Heart right ventricle (tissue), 16 donors: Measurements from ENCODE around the gene KRTAP12-3. TPM values are rescaled to one million over a fixed set of nuclear protein-coding genes. Genes with fewer than 3 reads are reported as not detected.

ENCODE experiments used
- ATAC-seq, 8 donors: fragments of 200-7000 bp; cut with Tn5 transposase; one replicate each; pipeline ENCODE4 v1.9.1; 2020; ENCODE audit warnings: mild to moderate bottlenecking in 8 of 8, moderate library complexity in 8 of 8, moderate number of reproducible peaks in 1 of 8
- DNase-seq, 2 donors: peaks; one replicate each; pipeline ENCODE4 v3.0.0-alpha.2; 2020
- H3K27ac ChIP-seq, 10 donors: fragments of 200-600 bp; sonication (generic) in 2 of 10; one replicate each; pipeline versions ENCODE4 v1.5.0 to v1.8.0; 2020 to 2022; ENCODE audit warnings: mild to moderate bottlenecking in 3 of 10
- H3K27me3 ChIP-seq, 7 donors: fragments of 200-600 bp; one replicate each; pipeline ENCODE4 v1.8.0; 2021 to 2022; ENCODE audit warnings: mild to moderate bottlenecking in 2 of 7
- H3K36me3 ChIP-seq, 9 donors: fragments of 200-600 bp; sonication (generic) in 1 of 9; one replicate each; pipeline versions ENCODE4 v1.5.0 to v1.8.0; 2020 to 2022; ENCODE audit warnings: mild to moderate bottlenecking in 2 of 9
- H3K4me1 ChIP-seq, 9 donors: fragments of 200-600 bp; sonication (generic) in 1 of 9; one replicate each; pipeline versions ENCODE4 v1.5.0 to v1.8.0; 2020 to 2022; ENCODE audit warnings: mild to moderate bottlenecking in 4 of 9
- H3K4me3 ChIP-seq, 10 donors: fragments of 200-600 bp; sonication (generic) in 2 of 10; one replicate each; pipeline versions ENCODE4 v1.5.0 to v1.8.0; 2020 to 2022; ENCODE audit warnings: mild to moderate bottlenecking in 7 of 10, moderate library complexity in 2 of 10
- H3K9me3 ChIP-seq, 11 donors: fragments of 200-600 bp in 10 of 11; sonication (generic) in 2 of 11; one replicate each; pipeline versions ENCODE4 v1.5.0 to v1.8.0; 2013 to 2022; ENCODE audit warnings: mild to moderate bottlenecking in 2 of 11, control low read depth in 1 of 11, moderate library complexity in 1 of 11
- CTCF ChIP-seq, 9 donors: fragments of 200-600 bp; sonication (generic) in 2 of 9; IDR thresholded peaks; one replicate each; pipeline versions ENCODE4 v1.5.0 to v1.8.0; 2021 to 2022; ENCODE audit warnings: antibody characterized with exemption in 9 of 9, mild to moderate bottlenecking in 5 of 9, moderate library complexity in 1 of 9
- WGBS, 2 donors: extraction: QIAGEN DNeasy Blood & Tissue Kit; methylation state at CpG; one replicate each; pipeline ENCODE4 v1.1.7; 2013; ENCODE audit warnings: inconsistent platforms in 1 of 2; 5-methylcytosine and 5-hydroxymethylcytosine counted together
- intact Hi-C, 10 donors: fragments of 100-400 bp; cut with DNase I; formaldehyde crosslinking; loops; one replicate each; pipeline versions ENCODE4 v1.11.1 to v1.14.2; 2022
- polyA plus RNA-seq, 2 donors: library from polyadenylated mRNA; stranded (reverse); fragments of 200-250 nt; gene quantifications; one replicate each; pipeline ENCODE4 v1.2.3, GENCODE V29; 2013
- total RNA-seq, 10 donors: library from RNA; stranded (reverse); fragmentation: NEBNext Ultra II Directional in 3 of 10; extraction: Animal tissue kit (Norgen Biotek cat#: 25700) in 3 of 10; gene quantifications; one replicate each; pipeline versions ENCODE4 v1.2.1 to v1.2.4, GENCODE V29; 2021 to 2023
- donor health status: Arrhythmogenic right ventricular cardiomyopathy.
- donor health status: ischemic (EF 13 %, LVEDD 7.1; RV severe dilation, severe dysfunction).
- donor health status: healthy with polysubstance abuse.
- donor health status: DM: no; HTN: yes; CAD: no.
- donor health status: DM: no; HTN: no; CAD: no.
- donor health status: ischemic (EF 25% LVEDD 6.9; RV normal size, moderate dysfunction).
- donor health status: ischemic (EF 25% LVEDD 5.7; RV mildly dilated, moderate dysfunction).
- donor health status: healthy.
- donor health status: DM: yes; HTN: yes; CAD: no.
- donor health status: Ischemic cardiomyopathy.
- donor health status: ischemic (EF 35%, LVEDD 5.7; RV mildly dilated, moderate dysfunction).
- donor health status: nonischemic (EF 11% LVEDD 7.7; RV severe dilation, severe dysfunction).
- donor health status: DM: yes; HTN: yes; CAD: no.
- donor health status: PGD.
- donor health status: ischemic (EF 29% LVEDD 5.4; RV normal size, mild dysfunction).
- donor health status: nonischemic (EF 23%, LVEDD 6.1; RV moderate dilation, normal function).

The KRTAP12-3 gene
- total and polyA plus RNA-seq, 12 donors: not detected

- TF ChIP-seq CTCF (IDR thresholded peaks at IDR 0.05): no peak
- intact Hi-C loops: no loop called here
- ATAC-seq (peak in 1 of 8 donors; percentile 52), DNase-seq (no peak)
- peaks cover 0 to 30% (median 16%) of the 10 kb centered on the region in 7 donors for H3K27me3 ChIP-seq
- no peak overlapping the region for H3K27ac ChIP-seq
- H3K36me3 ChIP-seq: no peaks in the 10 kb centered on the region
- no peak overlapping the region for H3K4me3 ChIP-seq
- peaks cover 0 to 24% (median 14%) of the 10 kb centered on the region in 11 donors for H3K9me3 ChIP-seq
- WGBS, 2 donors: 74 to 77% methylated on average over 33 of the region's 33 CpGs
- no peaks in the 10 kb centered on the region for H3K4me1 ChIP-seq
Measured at GRCh38 chr21:44648557-44649311, 9.0 kb upstream of the KRTAP12-3 start.

GRCh38 chr21:44649521-44650100, 8.1 kb upstream of the KRTAP12-3 start:
- H3K4me1 ChIP-seq: no peaks in the 10 kb centered on the region
- DNase-seq (no peak), ATAC-seq (no peak)
- intact Hi-C loops: no loop called here
- no peak for TF ChIP-seq CTCF (IDR thresholded peaks at IDR 0.05)
- H3K27me3 ChIP-seq: peaks cover 0 to 34% (median 16%) of the 10 kb centered on the region in 7 donors
- peaks cover 0 to 16% (median 9%) of the 10 kb centered on the region in 11 donors for H3K9me3 ChIP-seq
- WGBS, 2 donors: 82 to 86% methylated on average over 18 of the region's 18 CpGs
- no peak overlapping the region for H3K4me3 ChIP-seq
- no peaks in the 10 kb centered on the region for H3K36me3 ChIP-seq
- H3K27ac ChIP-seq: no peak overlapping the region

GRCh38 chr21:44650265-44650972, 7.3 kb upstream of the KRTAP12-3 start:
- H3K27ac ChIP-seq: no peak overlapping the region
- peaks cover 0 to 8% (median under 1%) of the 10 kb centered on the region in 11 donors for H3K9me3 ChIP-seq
- no peak for TF ChIP-seq CTCF (IDR thresholded peaks at IDR 0.05)
- H3K4me1 ChIP-seq: no peaks in the 10 kb centered on the region
- ATAC-seq (no peak), DNase-seq (no peak)
- no peak overlapping the region for H3K4me3 ChIP-seq
- intact Hi-C loops: no loop called here
- H3K27me3 ChIP-seq: peaks cover 0 to 34% (median 16%) of the 10 kb centered on the region in 7 donors
- 86 to 88% methylated on average over 20 of the region's 20 CpGs for WGBS, 2 donors
- H3K36me3 ChIP-seq: no peaks in the 10 kb centered on the region

GRCh38 chr21:44650973-44651675, 6.6 kb upstream of the KRTAP12-3 start:
- Histone ChIP-seq H3K4me3 (no peak overlapping the region), H3K4me1 (no peaks in the 10 kb centered on the region), H3K27me3 (peaks cover 0 to 34% (median 15%) of the 10 kb centered on the region in 7 donors), H3K27ac (no peak overlapping the region), H3K36me3 (no peaks in the 10 kb centered on the region), H3K9me3 (peaks cover 0 to 7% (median 2%) of the 10 kb centered on the region in 11 donors)
- 84 to 90% methylated on average over 12 of the region's 12 CpGs for WGBS, 2 donors
- no peak for DNase-seq
- ATAC-seq: no peak
- intact Hi-C loops: no loop called here
- no peak for TF ChIP-seq CTCF (IDR thresholded peaks at IDR 0.05)
